H1 (cell line): Measurements from ENCODE around the gene SNED1. TPM values are rescaled to one million over a fixed set of nuclear protein-coding genes. Genes with fewer than 3 reads are reported as not detected.

ENCODE experiments used
- GTF2F1 ChIP-seq: IDR thresholded peaks from 2 replicates; pipeline ENCODE4 v1.6.1; 2012; ENCODE audit warnings: low read depth, low read length, improper control_type of control experiment, borderline replicate concordance
- SAP30 ChIP-seq: fragments of 300-600 bp; sonication (generic); IDR thresholded peaks from 2 replicates; pipeline ENCODE4 v1.7.1; 2012; ENCODE audit warnings: low read length, moderate library complexity, mild to moderate bottlenecking, inconsistent platforms; ENCODE audit not compliant: insufficient read depth, insufficient replicate concordance
- SP2 ChIP-seq: IDR thresholded peaks from 2 replicates; pipeline ENCODE4 v1.6.1; 2012; ENCODE audit warnings: mild to moderate bottlenecking, low read length, inconsistent platforms
- polyA plus RNA-seq, 7 experiments: library from polyadenylated mRNA; depleted of rRNA in 3 of 7; stranded (reverse) in 5 of 7; unstranded in 2 of 7; fragments of >200 nt in 5 of 7; fragments of 200-250 nt in 2 of 7; gene quantifications; 1 replicate in 5 of 7; 2 replicates in 1 of 7; 4 replicates in 1 of 7; pipeline versions ENCODE4 v1.2.1 to v1.2.3, GENCODE V29; 2011 to 2013; ENCODE audit warnings: missing spikeins in 2 of 7, mixed read lengths in 2 of 7
- total RNA-seq: library from RNA; stranded (reverse); fragmentation: NEBNext Ultra II Directional; extraction: Animal tissue kit (Norgen Biotek cat#: 25700); gene quantifications from 2 replicates; pipeline ENCODE4 v1.2.1, GENCODE V29; 2021
- TF ChIP-seq, protein P1 (sequence below): IDR thresholded peaks from 2 replicates; pipeline ENCODE4 v1.6.1; 2012; ENCODE audit warnings: inconsistent platforms
- TF ChIP-seq, protein P2 (sequence below): IDR thresholded peaks from 2 replicates; pipeline ENCODE4 v1.6.1; 2012; ENCODE audit warnings: low read length, inconsistent platforms
- TF ChIP-seq, protein P3 (sequence below), 3 experiments: IDR thresholded peaks; 1 replicate in 2 of 3; 2 replicates in 1 of 3; pipeline versions ENCODE4 v1.5.1 to v1.6.1; 2011; ENCODE audit warnings: low read length in 3 of 3, mild to moderate bottlenecking in 3 of 3, inconsistent platforms in 2 of 3, low read depth in 1 of 3, moderate library complexity in 1 of 3; ENCODE audit not compliant: insufficient read depth in 1 of 3; ENCODE audit errors: control extremely low read depth in 1 of 3

The SNED1 gene
- total and polyA plus RNA-seq, 2 of the 8 experiments (the other 6 are each of a cell fraction or from before 2014, with no cell fraction given): 1.9 TPM

DNA sequence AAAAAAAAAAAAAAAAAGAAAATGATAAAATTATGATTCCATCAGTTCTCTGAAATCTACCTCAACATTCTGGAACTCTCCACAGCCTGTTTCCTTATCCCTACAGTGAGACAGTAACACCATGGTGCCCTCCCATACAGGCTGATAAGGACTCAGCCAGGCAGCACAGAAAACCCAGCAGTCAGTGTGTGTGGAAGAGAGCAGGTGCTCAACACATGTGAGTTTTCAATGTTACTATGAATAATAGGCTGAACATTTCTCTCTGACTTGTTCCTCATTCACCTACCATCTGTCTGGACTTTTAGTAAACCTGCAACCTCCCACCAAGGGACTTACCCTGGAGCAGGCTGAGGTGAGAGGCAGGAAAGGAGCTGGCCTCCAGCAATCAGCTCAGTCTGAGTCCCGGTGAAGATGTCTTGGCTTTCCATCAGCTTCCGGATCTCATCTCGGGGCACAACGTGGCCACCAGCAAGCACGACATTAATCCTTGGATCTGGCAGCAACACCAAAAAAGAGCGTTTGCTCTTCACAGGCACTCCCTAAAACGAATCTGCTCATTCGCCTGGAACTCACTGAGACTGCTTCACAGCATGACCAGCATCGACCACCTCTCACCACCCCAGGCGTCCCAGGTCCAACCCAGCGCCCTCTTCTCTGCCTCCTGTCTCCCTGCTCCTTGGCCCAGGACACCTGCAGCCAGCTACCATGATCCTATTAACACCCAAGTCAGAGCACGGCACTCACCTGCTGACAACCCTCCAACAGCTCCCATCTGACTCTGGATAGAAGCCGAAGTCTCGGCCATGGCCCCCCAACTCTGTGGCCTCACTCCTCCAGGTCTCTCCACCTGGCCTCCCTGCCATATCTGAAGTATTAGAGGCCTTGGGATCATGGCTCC is 134.4 kb downstream of the SNED1 start (continued):
- TF ChIP-seq, protein P1, sequence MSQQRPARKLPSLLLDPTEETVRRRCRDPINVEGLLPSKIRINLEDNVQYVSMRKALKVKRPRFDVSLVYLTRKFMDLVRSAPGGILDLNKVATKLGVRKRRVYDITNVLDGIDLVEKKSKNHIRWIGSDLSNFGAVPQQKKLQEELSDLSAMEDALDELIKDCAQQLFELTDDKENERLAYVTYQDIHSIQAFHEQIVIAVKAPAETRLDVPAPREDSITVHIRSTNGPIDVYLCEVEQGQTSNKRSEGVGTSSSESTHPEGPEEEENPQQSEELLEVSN: no peak
- TF ChIP-seq GTF2F1 (no peak), SP2 (no peak), SAP30 (no peak)
- TF ChIP-seq, protein P2, sequence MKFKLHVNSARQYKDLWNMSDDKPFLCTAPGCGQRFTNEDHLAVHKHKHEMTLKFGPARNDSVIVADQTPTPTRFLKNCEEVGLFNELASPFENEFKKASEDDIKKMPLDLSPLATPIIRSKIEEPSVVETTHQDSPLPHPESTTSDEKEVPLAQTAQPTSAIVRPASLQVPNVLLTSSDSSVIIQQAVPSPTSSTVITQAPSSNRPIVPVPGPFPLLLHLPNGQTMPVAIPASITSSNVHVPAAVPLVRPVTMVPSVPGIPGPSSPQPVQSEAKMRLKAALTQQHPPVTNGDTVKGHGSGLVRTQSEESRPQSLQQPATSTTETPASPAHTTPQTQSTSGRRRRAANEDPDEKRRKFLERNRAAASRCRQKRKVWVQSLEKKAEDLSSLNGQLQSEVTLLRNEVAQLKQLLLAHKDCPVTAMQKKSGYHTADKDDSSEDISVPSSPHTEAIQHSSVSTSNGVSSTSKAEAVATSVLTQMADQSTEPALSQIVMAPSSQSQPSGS: no peak
- TF ChIP-seq, protein P3, sequence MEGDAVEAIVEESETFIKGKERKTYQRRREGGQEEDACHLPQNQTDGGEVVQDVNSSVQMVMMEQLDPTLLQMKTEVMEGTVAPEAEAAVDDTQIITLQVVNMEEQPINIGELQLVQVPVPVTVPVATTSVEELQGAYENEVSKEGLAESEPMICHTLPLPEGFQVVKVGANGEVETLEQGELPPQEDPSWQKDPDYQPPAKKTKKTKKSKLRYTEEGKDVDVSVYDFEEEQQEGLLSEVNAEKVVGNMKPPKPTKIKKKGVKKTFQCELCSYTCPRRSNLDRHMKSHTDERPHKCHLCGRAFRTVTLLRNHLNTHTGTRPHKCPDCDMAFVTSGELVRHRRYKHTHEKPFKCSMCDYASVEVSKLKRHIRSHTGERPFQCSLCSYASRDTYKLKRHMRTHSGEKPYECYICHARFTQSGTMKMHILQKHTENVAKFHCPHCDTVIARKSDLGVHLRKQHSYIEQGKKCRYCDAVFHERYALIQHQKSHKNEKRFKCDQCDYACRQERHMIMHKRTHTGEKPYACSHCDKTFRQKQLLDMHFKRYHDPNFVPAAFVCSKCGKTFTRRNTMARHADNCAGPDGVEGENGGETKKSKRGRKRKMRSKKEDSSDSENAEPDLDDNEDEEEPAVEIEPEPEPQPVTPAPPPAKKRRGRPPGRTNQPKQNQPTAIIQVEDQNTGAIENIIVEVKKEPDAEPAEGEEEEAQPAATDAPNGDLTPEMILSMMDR (IDR thresholded peaks at IDR 0.05; ENCODE audit: control extremely low read depth in 1 of 3, insufficient read depth in 1 of 3, low read depth in 1 of 3, low read length in 3 of 3): no peak
